NCI-H510A (cell line): Measurements from ENCODE around the gene FAM168A.
"Not testable (repeated sequence)": the region's sequence is repeated elsewhere in the genome, so short reads cannot be mapped to it uniquely, and the experiment has no call there.

Experiments
- DNase-seq: peaks from one replicate; lab custom pipeline; 2025; lab: John Stamatoyannopoulos, UW

The FAM168A gene

DNA sequence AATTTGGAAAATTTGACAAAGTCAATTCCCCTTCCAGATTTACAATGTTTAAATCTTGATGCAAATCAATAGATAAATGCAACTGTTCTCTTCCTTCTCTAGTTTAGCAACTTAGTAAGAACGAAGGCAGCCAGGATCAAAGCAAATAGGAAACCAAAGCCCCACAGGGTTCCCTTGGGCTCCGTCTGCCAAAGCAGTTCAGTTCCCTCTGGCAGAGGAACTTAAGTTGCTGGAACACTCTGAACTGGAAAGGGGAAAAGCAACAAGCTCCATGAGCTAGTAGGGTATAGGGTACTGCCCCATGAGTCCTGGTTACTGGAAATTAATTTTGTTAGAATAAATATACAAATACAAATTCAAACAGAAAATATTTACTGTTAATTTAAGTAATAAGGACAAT is 130.4 kb downstream of the FAM168A start:
- DNase-seq: no peak

DNA sequence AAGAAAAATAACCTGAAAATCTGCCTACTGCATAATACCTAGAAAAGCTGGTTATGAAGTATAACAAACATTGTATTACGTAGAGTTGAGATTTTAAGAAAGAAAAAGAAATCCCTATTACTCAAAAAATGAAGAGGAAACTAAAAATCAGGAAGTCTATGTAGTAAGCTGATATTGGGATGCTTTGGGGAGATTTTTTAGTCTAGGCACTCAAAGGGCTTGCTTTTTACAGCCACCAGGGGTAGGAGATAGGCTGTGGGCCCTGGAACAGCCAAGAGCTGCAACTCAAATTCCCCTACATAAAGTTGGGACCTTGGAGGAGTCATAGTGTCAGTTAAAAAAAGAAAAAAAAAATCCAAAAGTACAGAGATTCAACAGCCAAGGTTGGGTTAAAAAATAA is 131.3 kb downstream of the FAM168A start:
- DNase-seq: no peak

DNA sequence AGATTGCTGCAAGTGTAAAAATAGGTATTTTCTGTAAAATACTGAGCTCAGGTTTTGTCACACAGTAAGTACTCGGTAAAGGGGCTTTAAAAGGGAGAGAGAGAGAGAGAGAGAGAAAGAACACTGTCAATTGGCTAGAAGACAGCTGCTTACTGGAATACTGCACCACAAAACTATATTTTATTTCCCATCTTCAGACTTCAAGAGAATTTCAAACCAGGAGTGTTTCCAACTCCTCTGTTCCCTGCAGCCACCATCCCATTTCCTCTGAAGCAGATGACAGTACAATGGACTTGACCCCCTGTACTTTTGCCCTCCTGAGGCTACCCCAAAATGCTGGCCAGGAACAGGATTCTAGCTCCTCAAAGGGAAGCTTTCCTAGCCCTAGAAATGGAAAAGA is 132.0 kb downstream of the FAM168A start:
- DNase-seq: no peak

DNA sequence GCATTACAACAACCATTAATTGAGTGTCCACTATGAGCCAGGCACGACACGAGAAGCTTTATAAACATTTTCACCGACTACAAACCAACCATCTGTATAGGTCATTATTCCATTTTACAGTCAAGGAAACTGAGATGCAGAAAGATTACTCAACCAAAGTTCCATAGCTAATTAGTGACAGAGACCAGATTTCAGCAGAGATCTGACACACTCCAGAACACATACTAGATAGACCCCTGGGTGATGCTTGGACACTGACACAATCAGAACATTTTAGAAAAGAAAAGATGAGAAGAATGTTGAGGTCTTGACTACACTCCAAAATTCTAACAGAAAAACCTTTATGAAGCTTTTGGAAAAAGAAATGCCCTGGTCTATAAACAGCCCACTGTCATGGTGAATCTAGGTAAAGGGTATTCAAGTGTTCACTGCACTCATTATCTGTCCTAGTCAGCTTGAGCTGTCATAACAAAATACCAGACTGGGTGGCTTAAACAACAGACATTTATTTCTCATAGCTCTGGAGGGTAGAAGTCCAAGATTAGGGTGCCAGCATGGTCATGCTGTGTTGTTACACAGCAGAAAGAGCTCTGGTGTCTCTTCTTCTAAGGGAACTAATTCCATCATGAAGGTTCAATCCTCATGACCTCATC is 132.8 kb downstream of the FAM168A start:
- DNase-seq: no peak

DNA sequence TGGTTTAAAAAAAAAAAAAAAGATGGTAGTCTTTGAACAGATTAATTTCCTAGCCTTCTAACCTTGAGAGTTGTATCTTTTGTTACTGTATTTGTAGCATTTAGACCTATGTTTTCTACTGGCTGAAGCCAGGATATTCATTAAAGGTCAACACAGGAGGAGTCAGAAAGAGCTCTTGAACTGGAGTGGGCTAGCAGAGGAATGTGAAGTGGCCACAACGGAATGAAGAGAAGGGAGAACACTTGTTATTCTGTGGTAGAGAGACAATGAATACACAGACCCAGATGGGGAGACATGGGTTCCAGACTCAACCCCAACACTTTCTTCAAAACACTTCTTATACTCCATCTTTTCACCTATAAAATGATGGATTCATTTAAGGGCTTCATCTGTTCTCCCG is 133.6 kb downstream of the FAM168A start:
- peak; percentile 50 for DNase-seq

DNA sequence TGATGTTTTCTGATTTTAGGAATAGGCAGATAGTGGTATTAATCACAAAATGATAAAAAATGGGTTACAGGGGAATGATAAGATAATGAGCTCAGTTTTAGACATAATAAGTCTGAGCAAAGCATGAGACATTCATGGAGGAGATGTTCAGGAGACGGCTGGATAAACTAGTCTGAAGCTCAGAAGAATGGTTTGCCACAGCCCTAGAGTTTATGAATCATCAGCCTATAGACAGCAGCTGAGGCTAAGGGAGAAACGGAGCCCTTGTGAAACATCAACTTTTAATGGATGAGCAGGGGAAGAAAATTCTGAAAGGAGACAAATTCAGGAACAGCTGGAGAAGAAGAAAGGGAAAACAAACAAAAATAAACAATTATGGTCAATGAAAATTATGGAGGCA is 134.6 kb downstream of the FAM168A start:
- no peak for DNase-seq

DNA sequence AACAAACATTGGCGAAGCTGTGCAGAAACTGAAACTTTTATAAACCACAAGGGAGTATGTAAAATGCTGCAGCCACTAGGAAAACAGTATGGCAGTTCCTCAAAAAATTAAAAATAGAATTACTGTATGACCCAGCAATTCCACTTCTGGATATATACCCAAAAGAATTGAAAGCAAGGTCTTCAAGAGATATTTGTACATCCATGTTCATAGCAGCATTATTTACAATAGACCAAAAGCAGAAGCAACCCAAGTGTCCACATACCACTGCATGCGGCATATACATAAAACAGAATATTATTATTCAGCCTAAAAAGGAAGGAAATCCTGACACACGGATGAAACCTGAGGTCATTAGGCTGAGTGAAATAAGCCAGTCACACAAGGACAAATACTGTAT is 135.9 kb downstream of the FAM168A start:
- DNase-seq: no peak

DNA sequence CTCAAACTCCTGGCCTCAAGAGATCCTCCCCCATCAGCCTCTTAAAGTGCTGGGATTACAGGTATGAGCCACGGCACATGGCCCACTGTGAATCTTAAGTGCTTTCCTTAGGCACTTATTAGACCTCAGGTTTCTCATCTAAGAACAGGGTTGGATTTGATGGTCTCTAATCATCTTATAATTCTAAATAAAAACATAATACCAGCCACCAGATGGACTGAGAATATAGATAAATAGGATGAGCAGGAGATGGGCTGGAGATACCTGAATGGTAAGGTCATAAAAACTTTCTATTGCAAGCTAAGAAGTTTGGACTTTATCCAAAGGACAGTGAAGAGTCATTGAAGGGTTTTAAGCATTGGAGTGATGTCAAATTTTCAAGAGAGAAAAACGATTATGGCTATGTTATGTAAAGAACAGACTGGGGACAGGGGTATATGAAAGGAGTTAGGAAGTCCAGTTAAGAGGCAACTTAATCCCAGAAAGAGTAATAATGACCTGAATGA is 136.5 kb downstream of the FAM168A start:
- no peak for DNase-seq

DNA sequence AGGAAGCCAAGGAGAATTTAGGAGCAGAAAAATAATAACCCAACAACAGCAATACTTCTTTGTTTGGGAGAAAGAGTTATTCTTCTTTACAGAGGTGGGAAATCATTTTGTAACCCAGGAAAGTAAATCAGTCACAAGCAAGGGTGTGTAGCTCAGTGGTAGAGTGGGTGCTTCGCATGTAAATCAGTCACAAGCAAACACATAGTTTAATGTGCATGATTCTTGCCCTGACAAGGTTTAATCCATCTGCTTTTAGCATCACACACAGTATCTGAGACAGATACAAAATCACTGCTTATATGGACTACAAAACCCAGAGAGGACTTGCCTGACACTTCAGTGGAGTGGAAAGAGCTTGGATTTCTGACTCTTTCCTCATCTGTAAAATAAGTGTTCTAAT is 139.7 kb downstream of the FAM168A start:
- no peak for DNase-seq

DNA sequence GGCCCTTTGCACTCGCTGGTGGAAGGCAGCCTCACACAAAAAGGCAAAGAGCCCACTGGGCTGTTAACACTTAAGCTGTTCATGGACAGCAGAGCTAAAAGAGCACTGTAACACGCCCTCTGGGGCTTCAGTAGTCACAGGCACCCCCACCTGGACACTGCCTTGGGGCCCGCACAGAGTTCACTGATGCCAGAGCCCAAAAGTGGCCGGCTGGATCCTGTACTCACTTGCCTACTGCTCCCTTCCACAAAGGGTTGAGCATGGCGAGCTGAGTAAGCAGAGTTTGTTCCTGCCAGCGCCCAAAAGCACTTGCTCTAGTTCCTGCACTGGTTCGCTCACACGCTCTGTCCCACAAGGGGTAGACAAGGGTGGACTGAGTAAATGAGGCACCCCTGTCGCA is 142.9 kb downstream of the FAM168A start:
- DNase-seq: no peak

DNA sequence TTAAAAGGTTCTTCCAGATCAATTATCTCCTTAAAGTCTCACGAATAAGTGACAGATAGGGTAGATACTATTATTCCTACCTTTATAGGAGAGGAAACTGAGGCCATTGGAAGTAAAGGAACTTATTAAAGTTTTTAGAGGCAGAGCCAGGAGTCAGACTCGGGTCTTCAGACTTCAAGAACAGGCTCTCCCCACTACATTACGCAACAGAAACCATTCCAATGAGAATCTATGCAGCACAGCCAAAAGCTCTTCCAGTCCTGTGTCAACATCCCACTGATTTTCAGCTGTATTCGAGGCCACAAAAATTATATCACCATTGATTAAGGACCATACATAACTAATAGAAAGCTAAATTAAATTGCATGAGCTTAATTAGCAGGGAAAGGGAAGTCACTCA is 144.3 kb downstream of the FAM168A start:
- no peak for DNase-seq

DNA sequence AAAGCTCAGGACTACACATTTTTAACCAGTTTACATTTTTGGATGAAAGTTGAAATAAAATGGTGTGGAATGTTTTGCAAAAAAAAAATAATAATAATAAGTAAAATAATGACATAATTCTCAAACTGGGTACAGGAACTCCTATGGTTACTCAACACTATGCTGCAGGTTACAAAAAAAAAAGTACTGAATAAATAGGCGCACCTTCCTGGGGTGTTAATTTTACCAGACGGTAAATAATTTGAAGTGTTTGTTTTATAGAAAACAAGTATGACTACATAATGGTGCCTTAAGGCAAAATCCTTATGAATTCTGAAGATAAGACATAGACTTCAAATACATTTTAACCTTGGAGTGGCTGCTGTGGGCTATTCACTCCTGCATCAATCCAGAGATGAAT is 145.2 kb downstream of the FAM168A start:
- no peak for DNase-seq

DNA sequence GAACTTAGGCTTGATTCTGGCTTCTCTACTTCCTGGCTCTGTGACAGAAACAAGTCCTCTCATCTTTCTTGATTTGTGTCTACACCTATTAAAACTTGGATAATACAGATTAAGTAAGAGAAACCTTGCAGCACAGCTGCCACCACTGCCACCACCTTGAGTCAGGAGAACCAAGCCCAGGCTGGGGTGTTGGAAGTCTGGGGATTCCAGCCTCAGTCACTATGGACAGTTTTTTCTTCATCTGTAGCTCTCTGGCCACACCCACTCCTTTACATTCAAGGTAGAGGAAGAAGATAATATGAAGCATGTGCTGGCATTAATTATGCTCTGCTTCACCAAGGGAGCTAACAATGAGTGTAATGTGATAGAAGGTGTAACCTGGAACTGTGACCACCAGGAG is 146.0 kb downstream of the FAM168A start:
- no peak for DNase-seq

DNA sequence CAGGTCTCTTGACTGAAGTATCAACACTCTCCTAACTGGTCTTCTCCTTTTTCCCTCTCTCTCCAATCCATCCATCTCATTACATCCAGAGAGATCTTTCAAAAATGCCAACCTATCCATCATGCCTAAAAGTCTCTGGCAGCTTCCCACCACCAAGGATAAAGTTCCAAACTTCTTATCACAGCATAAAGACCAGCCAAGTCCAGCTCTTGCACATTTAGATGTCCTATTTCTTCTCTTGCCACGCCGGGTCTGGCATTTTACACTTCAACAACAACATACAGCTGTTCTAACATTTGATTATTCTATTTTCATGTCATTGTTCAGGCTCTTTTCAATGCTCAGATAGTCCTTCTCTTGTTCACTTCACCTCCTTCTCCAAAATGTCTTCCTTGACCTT is 151.1 kb downstream of the FAM168A start:
- DNase-seq: no peak

DNA sequence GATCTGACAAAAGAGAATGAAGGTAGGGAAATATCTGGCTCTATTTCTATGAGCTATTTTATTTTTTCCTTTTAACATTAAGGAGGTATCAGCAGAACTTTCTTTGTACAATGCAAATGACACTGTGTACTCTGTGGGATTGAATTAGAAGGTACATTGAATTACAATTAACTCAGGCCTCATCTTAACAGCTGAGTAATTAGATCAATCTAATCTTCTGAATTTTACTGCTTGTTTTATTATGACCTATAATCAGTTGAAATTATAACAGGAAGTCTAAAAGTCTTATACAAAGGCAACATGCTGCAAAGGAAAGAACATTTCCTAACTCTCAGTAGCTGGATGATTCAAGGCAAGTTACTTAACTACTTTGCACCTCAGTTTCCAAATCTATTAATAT is 151.9 kb downstream of the FAM168A start:
- DNase-seq: no peak

DNA sequence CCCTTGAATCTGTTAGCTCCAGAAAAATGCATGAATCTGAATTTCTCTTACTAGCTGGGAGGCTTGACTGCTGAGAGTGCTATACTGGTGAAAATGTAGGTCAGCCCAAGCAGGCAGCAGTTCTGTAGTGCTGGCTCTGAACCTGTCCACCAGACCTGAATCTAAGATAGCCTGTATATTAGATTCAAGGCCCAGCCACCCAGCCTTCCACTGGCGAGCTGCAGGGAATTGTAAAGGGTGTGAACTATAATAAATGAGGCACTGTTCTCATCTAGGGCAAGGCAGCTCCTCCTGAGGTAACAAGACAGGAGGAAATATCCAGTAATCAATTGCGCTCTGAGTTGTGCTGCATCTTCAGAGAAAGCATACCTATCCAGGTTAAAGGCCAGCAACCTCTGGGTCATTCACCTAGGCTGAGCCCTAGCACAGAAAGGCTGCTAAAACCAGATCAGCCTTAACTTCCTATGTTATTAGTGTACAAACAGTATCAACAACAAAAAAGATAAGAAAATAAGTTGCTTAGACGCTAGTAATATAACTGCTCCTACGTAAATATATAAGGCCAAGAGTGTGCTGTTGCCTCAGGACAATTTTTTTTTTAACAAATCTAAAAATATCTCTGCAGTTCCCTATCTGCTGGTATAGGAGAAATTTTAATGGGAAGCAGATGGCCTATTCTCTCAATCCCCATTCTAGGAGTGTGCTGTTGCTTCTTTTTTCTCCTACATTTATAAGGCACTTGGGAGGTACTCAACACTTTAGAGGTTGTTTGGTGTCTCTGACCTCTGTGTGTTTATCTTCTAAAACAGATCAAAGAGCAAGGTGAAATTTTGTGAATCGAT is 158.7 kb downstream of the FAM168A start:
- no peak for DNase-seq

DNA sequence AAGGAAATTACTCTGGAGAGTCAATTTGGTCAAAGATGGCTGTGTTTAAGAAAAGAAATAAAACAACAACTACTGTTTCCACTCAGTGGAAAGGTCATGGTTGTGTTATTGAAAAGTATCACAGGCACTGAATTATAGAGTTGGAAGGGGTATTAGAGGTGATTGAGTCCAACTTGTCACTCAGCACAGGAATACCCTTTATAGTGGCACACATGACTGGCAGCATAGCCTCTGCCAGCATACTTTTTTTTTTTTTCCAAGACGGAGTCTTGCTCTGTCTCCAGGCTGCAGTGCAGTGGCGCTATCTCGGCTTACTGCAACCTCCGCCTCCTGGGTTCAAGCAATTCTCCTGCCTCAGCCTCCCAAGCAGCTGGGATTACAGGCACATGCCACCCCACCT is 161.1 kb downstream of the FAM168A start:
- not testable (repeated sequence) for DNase-seq

DNA sequence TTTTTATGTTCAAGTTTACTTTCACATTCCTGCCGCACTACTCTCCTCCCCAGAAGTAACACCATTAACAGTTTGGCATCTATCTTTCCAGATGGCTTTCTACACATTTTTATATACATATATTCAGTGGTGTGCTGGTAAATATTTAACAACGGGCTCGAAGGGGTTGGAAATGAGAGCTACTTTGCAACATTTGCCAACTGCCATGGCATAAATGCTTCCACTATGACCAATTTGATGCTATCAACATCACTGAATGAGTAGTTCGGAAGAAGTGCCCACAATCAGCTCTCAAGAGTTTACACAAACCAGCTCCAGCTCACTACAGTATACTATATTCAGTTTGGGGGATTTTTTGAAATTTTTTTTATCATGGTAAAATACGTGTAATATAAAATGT is 166.5 kb downstream of the FAM168A start:
- DNase-seq: no peak

DNA sequence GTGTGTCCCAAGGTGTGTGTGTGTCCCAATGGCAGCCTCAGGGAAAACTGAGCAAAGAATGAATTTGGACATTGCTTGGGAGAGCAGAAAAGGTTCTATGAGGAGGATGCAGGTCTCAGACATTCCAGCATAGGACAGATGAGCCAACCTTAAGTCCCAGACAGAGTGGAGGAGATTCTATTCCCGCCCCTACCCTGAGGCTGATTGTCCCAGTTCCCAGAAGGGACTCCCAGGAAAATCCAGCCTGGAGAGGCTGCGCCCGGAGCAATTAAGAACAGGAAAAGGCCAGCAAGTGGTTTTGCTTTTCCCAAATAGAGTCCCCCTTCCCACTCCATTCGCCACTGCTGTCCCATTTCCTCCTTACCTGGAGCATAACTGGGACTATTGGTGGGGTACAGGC is 167.6 kb downstream of the FAM168A start:
- DNase-seq: no peak

DNA sequence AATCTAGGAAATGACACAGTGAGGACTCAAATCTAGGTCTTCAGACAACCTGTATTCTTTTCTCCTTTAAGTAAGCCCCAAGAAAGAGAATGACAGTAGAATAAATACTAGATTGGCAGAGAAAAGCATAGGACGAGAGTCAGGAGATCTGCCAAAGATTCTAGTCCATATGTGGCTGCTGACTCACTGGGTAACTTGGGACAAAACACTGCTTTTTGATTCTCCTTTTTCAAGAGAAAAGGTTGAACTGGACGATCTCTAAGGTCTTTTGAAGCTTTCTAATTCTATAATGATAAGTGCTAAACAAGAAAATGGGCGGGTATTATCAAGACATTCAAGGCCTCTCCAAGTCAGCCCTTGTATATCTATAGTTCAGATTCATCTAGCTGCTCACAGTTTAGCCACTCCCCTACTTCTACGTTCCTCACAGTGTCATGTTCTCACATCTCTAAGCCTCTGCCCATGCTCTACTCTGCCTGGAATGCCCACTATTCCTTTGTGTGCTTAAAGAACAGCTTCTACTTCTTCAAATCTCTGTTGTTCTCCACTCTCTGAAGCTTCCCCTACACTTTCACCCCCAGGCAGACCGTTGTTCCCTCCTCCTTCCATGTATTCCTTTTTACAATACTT is 168.7 kb downstream of the FAM168A start:
- DNase-seq: no peak

DNA sequence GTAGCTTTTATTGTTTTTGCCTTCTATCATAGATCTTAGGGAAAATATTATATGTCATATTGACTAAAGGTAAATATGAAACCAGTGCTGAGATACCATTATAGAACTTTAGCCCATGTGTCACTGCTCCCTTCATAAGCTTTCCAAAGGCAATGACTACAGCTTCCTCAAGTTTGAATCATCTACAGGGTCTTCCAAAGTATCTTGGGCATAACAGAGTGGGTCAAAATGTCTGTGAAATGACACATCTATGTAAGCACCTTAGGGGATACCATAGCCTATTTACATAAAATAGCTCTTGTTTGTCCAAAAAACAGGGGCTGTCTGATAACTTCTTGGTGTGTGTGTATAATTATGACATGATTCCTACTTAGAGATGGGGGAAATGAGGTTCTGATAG is 169.2 kb downstream of the FAM168A start:
- no peak for DNase-seq

DNA sequence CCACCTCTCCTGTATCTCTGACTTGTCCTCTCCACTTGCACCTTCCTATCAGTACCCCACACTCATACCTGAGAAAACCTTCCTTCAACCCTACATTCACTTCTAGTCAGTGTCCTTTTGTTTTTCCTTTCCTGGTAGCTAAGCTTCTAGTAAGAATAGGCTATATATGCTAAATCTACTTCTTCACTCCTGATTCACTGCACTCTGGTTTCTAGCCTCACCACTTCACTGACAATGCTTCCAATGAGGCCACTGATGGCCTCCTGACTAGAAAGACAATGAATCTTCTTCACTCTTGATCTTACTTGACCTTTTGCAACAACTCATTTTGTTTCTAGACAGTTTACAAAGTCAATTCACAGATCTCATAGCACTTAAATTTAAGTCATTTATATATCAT is 169.7 kb downstream of the FAM168A start:
- no peak for DNase-seq

DNA sequence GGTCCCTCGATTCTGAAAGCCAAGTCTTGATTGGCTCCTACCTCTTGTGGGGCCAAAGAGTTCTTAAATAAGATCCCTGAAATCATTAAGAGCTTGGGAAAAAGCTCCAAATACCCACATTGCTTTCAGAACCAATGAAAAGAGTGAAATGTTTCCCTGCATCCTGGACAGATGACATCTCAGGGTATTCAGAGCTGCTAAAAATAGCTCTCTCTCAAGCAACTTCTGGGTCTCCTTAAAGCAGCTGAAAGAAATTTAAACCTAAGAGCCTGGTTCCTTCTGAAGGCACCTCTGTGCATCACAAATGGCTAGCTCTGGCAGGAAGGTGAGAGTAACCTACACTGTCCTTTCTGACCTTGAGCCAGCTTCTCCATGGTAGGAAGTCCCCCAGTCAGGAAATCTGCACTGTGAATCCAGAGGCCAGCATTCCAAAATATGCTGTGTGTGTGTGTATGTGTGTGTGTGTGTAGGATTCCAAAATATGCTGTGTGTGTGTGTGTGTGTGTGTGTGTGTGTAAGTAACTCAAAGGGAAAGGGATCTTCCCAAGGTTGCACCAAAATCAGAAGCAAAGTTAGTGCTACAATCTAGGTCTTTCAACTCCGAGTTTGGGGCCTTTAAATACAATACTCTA is 171.6 kb downstream of the FAM168A start:
- no peak for DNase-seq
